Cerebellar nuclear complex (tissue), 1 donor: ENCODE measurements around the gene OVOL1.
A peak's percentile ranks its signal among the peaks of the same experiment; 100 is the strongest.
"Not testable (repeated sequence)": the region's sequence is repeated elsewhere in the genome, so short reads cannot be mapped to it uniquely, and the experiment has no call there.

Experiments
- DNase-seq, 2 experiments: peaks; one replicate each; lab custom pipeline; 2025; lab: John Stamatoyannopoulos, UW

OVOL1 gene

DNA sequence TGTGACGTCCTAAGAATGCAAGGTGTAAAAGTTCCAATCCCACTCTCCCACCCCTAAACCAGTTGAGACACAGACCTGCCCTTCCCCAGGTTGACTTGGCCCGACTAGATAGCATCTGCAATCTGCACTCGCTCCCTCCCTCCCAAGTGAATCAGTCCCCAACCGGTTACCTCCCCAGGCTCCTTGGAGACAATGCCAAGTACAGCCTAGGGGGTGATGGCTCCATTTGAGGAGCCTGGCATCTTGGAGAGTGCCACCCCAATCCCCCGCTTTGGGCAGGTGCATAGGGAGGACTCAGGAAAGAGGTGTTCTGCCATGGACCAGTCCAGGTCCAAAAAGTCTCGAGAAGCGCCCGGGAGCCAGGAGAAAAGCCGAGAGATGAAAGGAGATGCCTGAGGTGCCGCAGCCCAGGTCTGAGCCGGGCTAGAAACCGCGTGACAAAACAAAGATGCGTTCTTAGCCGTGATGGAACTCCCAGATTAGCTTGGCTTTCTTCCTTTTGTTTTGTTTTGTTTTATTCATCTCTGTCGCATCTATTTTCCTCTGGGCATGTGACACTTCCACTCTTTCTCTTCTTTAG is 28.2 kb downstream of the OVOL1 start:
- DNase-seq, result no peak

GRCh38 chr11:65816696-65817095 is 29.8 kb downstream of the OVOL1 start:
- DNase-seq, result no peak

DNA sequence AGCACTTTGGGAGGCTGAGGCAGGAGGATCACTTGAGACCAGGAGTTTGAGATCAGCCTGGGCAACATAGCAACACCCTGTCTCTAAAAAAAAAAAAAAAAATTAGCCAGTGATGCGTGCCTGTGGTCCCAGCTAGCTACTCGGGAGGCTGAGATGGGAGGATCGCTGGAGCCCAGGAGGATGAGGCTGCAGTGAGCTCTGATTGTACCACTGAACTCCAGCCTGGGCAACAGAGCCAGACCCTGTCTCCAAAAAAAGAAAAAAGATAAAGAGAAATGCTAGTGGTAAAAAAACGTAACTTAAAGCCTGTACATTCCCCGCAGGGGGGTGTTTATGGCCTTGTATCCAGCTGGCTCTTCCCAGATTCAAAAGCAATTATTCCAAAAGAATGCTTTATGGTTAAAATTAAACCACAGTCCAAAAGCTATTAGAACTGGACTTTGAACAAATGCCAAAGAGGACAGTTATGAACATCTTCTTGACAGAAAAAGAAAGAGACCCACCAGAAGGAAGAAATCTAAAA is 30.5 kb downstream of the OVOL1 start:
- no peak for DNase-seq

- DNase-seq, result peak; percentile 38 to 42
Measured at GRCh38 chr11:65817835-65818680, 31.2 kb downstream of the OVOL1 start.

DNA sequence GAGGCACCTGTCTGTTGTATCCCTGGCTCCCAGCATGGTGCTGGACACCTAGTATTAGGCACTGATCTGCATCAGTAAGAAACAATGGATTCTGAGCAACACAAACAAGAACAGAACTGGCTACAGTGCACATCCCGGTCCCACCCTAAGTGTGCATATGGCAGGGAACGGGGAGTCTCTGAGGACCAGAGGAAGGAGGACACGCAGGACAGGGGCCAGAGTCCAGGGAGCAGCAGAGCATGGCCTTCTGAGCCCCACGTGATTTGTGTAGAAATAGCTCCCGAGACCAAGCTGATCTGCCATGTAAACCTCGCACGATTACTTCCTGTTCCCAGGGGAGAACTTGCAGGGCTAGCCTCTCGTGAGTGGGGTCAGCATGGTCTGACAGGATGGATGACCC is 34.2 kb downstream of the OVOL1 start:
- no peak for DNase-seq

DNA sequence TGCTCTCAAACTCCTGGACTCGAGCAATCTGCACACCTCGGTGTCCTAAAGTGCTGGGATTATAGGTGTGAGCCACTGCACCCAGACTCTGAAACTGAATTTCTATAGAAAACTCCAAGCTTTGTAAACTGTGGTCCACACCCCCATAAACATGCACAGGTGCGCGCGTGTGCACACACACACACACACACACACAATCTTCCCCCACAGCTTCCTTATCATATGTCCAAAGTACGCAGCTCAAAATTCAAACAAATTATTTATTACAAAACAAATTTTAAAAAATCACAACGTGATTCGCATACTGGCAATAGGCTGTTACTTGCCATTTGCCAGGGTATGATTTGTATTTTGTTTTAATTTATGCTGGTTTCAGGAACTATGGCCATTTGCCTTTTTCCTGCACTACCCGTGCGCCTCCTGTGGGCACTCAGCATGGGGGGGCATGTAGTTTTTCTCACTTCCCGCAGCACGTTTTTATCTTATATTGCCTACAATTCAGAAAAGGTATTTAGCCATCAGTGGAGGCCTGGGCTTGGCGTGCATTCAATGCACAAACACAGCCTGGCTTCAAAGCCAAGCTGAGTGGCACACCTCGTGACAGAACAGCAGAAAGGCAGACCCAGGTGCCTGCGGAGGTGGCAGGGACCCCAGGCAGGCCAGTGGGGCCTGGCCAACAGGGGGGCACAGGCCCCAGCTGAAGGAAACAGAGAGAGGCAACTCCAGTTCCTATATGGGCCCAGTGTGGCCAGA is 36.1 kb downstream of the OVOL1 start:
- no peak for DNase-seq

DNA sequence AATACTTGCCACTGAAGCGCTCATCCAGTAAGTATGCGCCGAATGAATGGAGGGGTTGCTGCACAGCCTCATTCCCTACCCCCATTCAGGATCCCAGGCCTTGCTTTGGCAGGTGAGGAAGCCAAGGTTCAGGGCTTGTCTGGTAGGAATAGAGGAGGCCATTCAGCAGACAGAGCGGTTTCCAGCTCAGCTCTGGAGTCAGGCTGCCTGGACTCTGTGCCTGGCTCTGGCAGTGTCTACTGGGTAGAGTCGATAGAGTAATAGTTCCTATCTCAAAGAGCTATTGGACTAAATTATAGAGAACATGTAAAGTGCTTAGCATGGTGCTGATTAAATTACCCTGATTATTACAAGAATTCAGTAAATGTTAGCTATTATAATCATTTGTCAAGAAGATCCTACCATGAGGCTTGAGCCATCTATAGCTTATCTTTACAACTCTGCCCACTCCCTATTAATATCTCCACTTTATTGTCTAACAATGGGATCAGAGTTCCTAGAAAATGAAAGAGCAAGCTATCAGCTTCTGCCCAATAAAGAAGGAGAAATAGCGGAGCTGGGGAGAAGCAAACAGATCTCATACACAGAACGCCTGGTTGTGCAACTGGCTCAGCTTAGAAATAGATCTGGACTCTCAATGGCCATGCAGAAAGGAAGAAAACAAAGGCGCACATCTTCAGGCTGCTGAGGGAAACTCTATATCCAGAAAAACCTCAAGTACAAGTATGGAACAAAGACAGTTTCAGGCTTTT is 40.3 kb downstream of the OVOL1 start:
- DNase-seq, result no peak

DNA sequence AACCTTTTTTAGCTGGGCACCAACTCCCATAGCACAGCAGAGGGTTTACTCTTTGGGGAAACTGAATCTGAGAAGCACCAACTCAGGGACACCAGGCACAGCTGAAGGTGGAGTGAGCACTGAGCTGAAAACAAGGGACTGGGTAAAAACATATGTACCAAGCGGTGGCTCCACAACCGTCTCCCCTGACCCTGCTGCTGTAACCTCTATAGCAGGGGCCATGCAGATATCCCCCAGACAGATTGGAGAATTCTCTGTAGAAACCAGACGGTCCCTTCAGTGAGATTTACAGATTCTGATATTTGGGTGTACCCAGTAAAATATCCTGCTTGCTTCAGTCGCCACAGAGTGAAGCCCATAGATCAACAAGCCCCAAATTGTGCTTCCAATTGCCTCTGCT is 42.6 kb downstream of the OVOL1 start:
- DNase-seq, result no peak

DNA sequence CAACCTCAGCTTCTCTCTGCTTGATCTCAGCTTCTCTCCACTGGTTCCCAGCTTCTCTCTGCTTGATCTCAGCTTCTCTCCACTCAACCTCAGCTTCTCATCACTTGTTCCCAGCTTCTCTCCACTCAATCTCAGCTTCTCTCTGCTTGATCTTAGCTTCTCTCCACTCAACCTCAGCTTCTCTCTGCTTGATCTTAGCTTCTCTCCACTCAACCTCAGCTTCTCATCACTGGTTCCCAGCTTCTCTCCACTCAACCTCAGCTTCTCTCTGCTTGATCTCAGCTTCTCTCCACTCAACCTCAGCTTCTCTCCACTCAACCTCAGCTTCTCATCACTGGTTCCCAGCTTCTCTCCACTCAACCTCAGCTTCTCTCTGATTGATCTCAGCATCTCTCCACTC is 45.4 kb downstream of the OVOL1 start:
- DNase-seq, result not testable (repeated sequence)

GRCh38 chr11:65833297-65834030 is 46.6 kb downstream of the OVOL1 start, which contains the start of gene SNX32:
SNX32 (plus strand) TSS chr11:65833963; CDS start chr11:65834066, 103 bp downstream.
- DNase-seq, result peak; percentile 76 to 96

DNA sequence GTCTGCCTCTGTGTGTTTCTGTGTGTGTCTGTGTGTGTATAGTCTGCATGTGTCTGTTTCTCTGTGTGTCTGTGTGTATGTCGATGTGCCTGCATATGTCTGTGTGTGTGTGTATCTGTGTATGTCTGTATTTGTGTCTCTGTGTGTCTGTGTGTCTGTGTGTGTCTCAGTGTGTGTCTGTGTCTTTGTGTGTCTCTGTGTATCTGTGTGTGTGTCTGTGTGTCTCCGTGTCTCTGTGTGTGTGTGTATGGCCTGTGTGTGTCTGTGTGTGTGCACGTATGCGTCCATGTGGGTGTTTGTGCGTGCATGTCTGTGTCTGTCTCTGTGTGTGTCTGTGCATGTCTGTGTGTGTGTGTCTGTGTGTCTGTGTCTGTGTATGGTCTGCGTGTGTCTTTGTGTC is 47.3 kb downstream of the OVOL1 start:
- DNase-seq, result no peak

- DNase-seq, result no peak
Measured at GRCh38 chr11:65842144-65842543, 55.3 kb downstream of the OVOL1 start.

- DNase-seq, result no peak
Measured at GRCh38 chr11:65843811-65844210, 56.9 kb downstream of the OVOL1 start.

- no peak for DNase-seq
Measured at GRCh38 chr11:65844231-65844872, 57.5 kb downstream of the OVOL1 start.
